GM19438 (cell line): Measurements from ENCODE around the gene NAP1L2.
"Not testable (repeated sequence)": the region's sequence is repeated elsewhere in the genome, so short reads cannot be mapped to it uniquely, and the experiment has no call there.

Experiments used
- ATAC-seq: cut with Tn5 transposase; IDR thresholded peaks from one replicate; pipeline ENCODE4 v1.9.1; 2021; ENCODE audit warnings: low read depth; ENCODE audit not compliant: unreplicated experiment

Gene NAP1L2, protein sequence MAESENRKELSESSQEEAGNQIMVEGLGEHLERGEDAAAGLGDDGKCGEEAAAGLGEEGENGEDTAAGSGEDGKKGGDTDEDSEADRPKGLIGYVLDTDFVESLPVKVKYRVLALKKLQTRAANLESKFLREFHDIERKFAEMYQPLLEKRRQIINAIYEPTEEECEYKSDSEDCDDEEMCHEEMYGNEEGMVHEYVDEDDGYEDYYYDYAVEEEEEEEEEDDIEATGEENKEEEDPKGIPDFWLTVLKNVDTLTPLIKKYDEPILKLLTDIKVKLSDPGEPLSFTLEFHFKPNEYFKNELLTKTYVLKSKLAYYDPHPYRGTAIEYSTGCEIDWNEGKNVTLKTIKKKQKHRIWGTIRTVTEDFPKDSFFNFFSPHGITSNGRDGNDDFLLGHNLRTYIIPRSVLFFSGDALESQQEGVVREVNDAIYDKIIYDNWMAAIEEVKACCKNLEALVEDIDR

GRCh38 chrX:73214426-73215094, at the start of gene NAP1L2:
NAP1L2 (minus strand) TSS chrX:73214851; CDS start chrX:73214492, 359 bp downstream.
- peak; percentile 89 for ATAC-seq

- no peak for ATAC-seq
These were observed 48.3 kb upstream of the NAP1L2 start for GRCh38 chrX:73262991-73263390.

- ATAC-seq = no peak
These were observed 24.6 kb upstream of the NAP1L2 start for GRCh38 chrX:73239242-73239641.

DNA sequence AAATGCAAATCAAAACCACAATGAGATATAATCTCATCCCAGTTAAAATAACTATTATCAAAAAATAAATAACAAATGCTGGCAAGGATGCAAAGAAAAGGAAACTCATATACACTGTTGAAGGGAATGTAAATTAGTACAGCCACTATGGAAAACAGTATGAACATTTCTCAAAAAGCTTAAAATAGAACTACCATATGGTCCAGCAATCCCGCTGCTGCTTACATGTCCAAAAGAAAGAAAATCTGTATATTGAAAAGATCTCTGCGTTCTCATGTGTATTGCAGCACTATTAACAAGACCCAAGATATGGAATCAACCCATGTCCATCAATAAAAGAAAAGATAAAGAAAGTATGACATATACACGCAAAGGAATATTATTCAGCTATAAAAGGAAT, 3.0 kb upstream of the NAP1L2 start:
- no peak for ATAC-seq

GRCh38 chrX:73215246-73215645, 595 bp upstream of the NAP1L2 start:
- ATAC-seq = peak; percentile 9

- ATAC-seq = no peak
These were observed 771 bp downstream of the NAP1L2 start for GRCh38 chrX:73213734-73214425.

GRCh38 chrX:73206366-73206765, 8.3 kb downstream of the NAP1L2 start:
- ATAC-seq = no peak

GRCh38 chrX:73182502-73183114, 32.0 kb downstream of the NAP1L2 start:
- no peak for ATAC-seq

GRCh38 chrX:73168945-73169344, 45.7 kb downstream of the NAP1L2 start:
- ATAC-seq = not testable (repeated sequence)
